PC-3 (cell line): ENCODE results near the gene EIF3F. TPM values are rescaled to one million over a fixed set of nuclear protein-coding genes. Genes with fewer than 3 reads are reported as not detected.

Source experiments
- ATAC-seq: fragments of 200-7000 bp; cut with Tn5 transposase; 2 replicates; pipeline ENCODE4 v1.9.1; 2020; ENCODE audit warnings: mild to moderate bottlenecking, moderate library complexity
- BruUV-seq: library from RNA; stranded (reverse); fragments of 400-500 nt; replicated peaks from 2 replicates; lab custom pipeline; 2021; lab: Mats Ljungman, UMichigan
- CTCF ChIA-PET: fragments of 300-600 bp; sonication (Branson Sonifier 250); formaldehyde crosslinking; loops from one replicate; lab custom pipeline; 2022; ENCODE audit warnings: antibody characterized with exemption; lab: Charles Lee
- POLR2A ChIA-PET: fragments of 300-600 bp; sonication (Branson Sonifier 250); formaldehyde crosslinking; loops from one replicate; lab custom pipeline; 2022; ENCODE audit warnings: antibody characterized with exemption; ENCODE audit not compliant: unreplicated experiment; lab: Charles Lee
- DNase-seq: peaks from one replicate; pipeline ENCODE4 v3.0.0-alpha.2; 2015
- H2AFZ ChIP-seq: fragments of 300-600 bp; sonication (generic); 2 replicates; pipeline ENCODE4 v1.6.0; 2016; ENCODE audit warnings: antibody characterized with exemption, low read length
- H3F3A ChIP-seq: fragments of 300-600 bp; sonication (generic); one replicate; pipeline ENCODE4 v1.6.0; 2017; ENCODE audit warnings: antibody characterized with exemption, low read length, control low read depth, mild to moderate bottlenecking; ENCODE audit not compliant: unreplicated experiment
- H3K27ac ChIP-seq: fragments of 300-600 bp; sonication (generic); 2 replicates; pipeline ENCODE4 v1.5.1; 2016; ENCODE audit warnings: mild to moderate bottlenecking, low read length
- H3K27me3 ChIP-seq: fragments of 300-600 bp; sonication (generic); 2 replicates; pipeline ENCODE4 v1.6.1; 2016; ENCODE audit warnings: low read length, mixed read lengths
- H3K36me3 ChIP-seq: fragments of 300-600 bp; sonication (generic); 2 replicates; pipeline ENCODE4 v1.6.1; 2016; ENCODE audit warnings: low read depth, mixed run types, low read length, mixed read lengths
- H3K4me1 ChIP-seq: fragments of 300-600 bp; sonication (generic); 2 replicates; pipeline ENCODE4 v1.5.1; 2016; ENCODE audit warnings: low read length; ENCODE audit not compliant: insufficient read depth
- H3K4me2 ChIP-seq: fragments of 300-600 bp; sonication (generic); 2 replicates; pipeline ENCODE4 v1.6.0; 2016; ENCODE audit warnings: low read length
- H3K4me3 ChIP-seq: fragments of 300-600 bp; sonication (generic); 2 replicates; pipeline ENCODE4 v1.5.1; 2016; ENCODE audit warnings: mild to moderate bottlenecking, low read length, mixed read lengths
- H3K79me2 ChIP-seq: fragments of 300-600 bp; sonication (generic); 2 replicates; pipeline ENCODE4 v1.6.1; 2017; ENCODE audit warnings: low read length, mixed read lengths
- H3K9ac ChIP-seq: fragments of 300-600 bp; sonication (generic); 2 replicates; pipeline ENCODE4 v1.6.0; 2016; ENCODE audit warnings: mild to moderate bottlenecking, low read length
- H3K9me2 ChIP-seq: fragments of 300-600 bp; sonication (generic); replicated peaks from 2 replicates; pipeline ENCODE4 v1.6.1; 2016; ENCODE audit warnings: mixed run types, low read length, mixed read lengths
- H3K9me3 ChIP-seq: fragments of 300-600 bp; sonication (generic); 2 replicates; pipeline ENCODE4 v1.6.1; 2016; ENCODE audit warnings: low read length, mixed read lengths
- H4K20me1 ChIP-seq: fragments of 300-600 bp; sonication (generic); 2 replicates; pipeline ENCODE4 v1.6.1; 2016; ENCODE audit warnings: low read length, mixed read lengths
- EZH2 ChIP-seq: fragments of 300-600 bp; sonication (generic); IDR thresholded peaks from one replicate; pipeline ENCODE4 v1.6.1; 2017; ENCODE audit warnings: antibody characterized with exemption, mild to moderate bottlenecking, low read length; ENCODE audit not compliant: unreplicated experiment
- EZH2phosphoT487 ChIP-seq: fragments of 300-600 bp; sonication (generic); IDR thresholded peaks from 2 replicates; pipeline ENCODE4 v1.6.1; 2018; ENCODE audit warnings: mild to moderate bottlenecking, antibody characterized with exemption, low read length, borderline replicate concordance
- intact Hi-C: fragments of 100-400 bp; cut with micrococcal nuclease; formaldehyde crosslinking; loops from 2 replicates; pipeline ENCODE4 v1.9.0; 2023
- total RNA-seq: library from RNA; depleted of rRNA; stranded (reverse); fragments of >200 nt; gene quantifications from 2 replicates; pipeline ENCODE4 v1.2.3, GENCODE V29; 2014
- TF ChIP-seq, protein P1 (sequence below): fragments of 300-600 bp; sonication (generic); conservative IDR thresholded peaks from 2 replicates; pipeline ENCODE4 v1.5.1; 2017; ENCODE audit warnings: antibody characterized with exemption, low read depth, mild to moderate bottlenecking, low read length

Gene EIF3F
- total RNA-seq, 1 experiment from 2014 or later, result 227 TPM

- Histone ChIP-seq H3K79me2 (no peaks in the 10 kb centered on the region), H3K4me2 (no peak overlapping the region), H3K4me3 (no peak overlapping the region), H4K20me1 (no peaks in the 10 kb centered on the region), H3K27me3 (peaks cover 8% of the 10 kb centered on the region; the same call in 1 of the 2 replicates), H3K27ac (no peak overlapping the region), H3K9ac (no peak overlapping the region), H2AFZ (no peak overlapping the region), H3K36me3 (no peaks in the 10 kb centered on the region), H3K4me1 (no peaks in the 10 kb centered on the region), H3K9me3 (no peaks in the 10 kb centered on the region), H3F3A (no peaks in the 10 kb centered on the region), H3K9me2 (no peaks in the 10 kb centered on the region)
- ChIA-PET POLR2A (no interaction called here), CTCF (no interaction called here)
- TF ChIP-seq EZH2 (no peak), EZH2phosphoT487 (no peak)
- TF ChIP-seq, protein P1, sequence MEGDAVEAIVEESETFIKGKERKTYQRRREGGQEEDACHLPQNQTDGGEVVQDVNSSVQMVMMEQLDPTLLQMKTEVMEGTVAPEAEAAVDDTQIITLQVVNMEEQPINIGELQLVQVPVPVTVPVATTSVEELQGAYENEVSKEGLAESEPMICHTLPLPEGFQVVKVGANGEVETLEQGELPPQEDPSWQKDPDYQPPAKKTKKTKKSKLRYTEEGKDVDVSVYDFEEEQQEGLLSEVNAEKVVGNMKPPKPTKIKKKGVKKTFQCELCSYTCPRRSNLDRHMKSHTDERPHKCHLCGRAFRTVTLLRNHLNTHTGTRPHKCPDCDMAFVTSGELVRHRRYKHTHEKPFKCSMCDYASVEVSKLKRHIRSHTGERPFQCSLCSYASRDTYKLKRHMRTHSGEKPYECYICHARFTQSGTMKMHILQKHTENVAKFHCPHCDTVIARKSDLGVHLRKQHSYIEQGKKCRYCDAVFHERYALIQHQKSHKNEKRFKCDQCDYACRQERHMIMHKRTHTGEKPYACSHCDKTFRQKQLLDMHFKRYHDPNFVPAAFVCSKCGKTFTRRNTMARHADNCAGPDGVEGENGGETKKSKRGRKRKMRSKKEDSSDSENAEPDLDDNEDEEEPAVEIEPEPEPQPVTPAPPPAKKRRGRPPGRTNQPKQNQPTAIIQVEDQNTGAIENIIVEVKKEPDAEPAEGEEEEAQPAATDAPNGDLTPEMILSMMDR, result no peak
- intact Hi-C loops, result no loop called here
- DNase-seq (no peak), ATAC-seq (no peak)
- no TSS peak for BruUV-seq
These were observed 49.1 kb downstream of the EIF3F start for GRCh38 chr11:8036002-8036802.

GRCh38 chr11:8036986-8037385, 49.8 kb downstream of the EIF3F start:
- ATAC-seq, result no peak
- CTCF ChIA-PET, result no interaction called here
- no peak for TF ChIP-seq EZH2
- TF ChIP-seq, protein P1, result no peak
- TF ChIP-seq EZH2phosphoT487, result no peak
- H3K4me2 ChIP-seq, result no peak overlapping the region
- H3K9me2 ChIP-seq, result no peaks in the 10 kb centered on the region
- H3K9ac ChIP-seq, result no peak overlapping the region
- BruUV-seq, result no TSS peak
- DNase-seq, result no peak
- POLR2A ChIA-PET, result no interaction called here
- no peaks in the 10 kb centered on the region for H4K20me1 ChIP-seq
- no peak overlapping the region for H3K27ac ChIP-seq
- no peaks in the 10 kb centered on the region for H3F3A ChIP-seq
- no peaks in the 10 kb centered on the region for H3K79me2 ChIP-seq
- intact Hi-C loops, result no loop called here
- H3K27me3 ChIP-seq, result peaks cover 8% of the 10 kb centered on the region; the same call in 1 of the 2 replicates
- no peaks in the 10 kb centered on the region for H3K36me3 ChIP-seq
- H3K9me3 ChIP-seq, result no peaks in the 10 kb centered on the region
- H3K4me1 ChIP-seq, result no peaks in the 10 kb centered on the region
- no peak overlapping the region for H2AFZ ChIP-seq
- no peak overlapping the region for H3K4me3 ChIP-seq

GRCh38 chr11:8038393-8038792, 51.3 kb downstream of the EIF3F start:
- Histone ChIP-seq H2AFZ (no peak overlapping the region), H3K4me3 (no peak overlapping the region), H3K9me2 (no peaks in the 10 kb centered on the region), H3K36me3 (no peaks in the 10 kb centered on the region), H3F3A (no peaks in the 10 kb centered on the region), H3K9ac (no peak overlapping the region), H3K27ac (no peak overlapping the region), H3K27me3 (peaks cover 9% of the 10 kb centered on the region; the same call in 1 of the 2 replicates), H3K4me2 (no peak overlapping the region), H3K9me3 (no peaks in the 10 kb centered on the region), H3K79me2 (no peaks in the 10 kb centered on the region), H3K4me1 (no peaks in the 10 kb centered on the region), H4K20me1 (no peaks in the 10 kb centered on the region)
- CTCF ChIA-PET, result no interaction called here
- TF ChIP-seq EZH2 (no peak), EZH2phosphoT487 (no peak)
- TF ChIP-seq, protein P1, result no peak
- no peak for ATAC-seq
- no TSS peak for BruUV-seq
- POLR2A ChIA-PET, result no interaction called here
- intact Hi-C loops, result no loop called here
- no peak for DNase-seq
